Right lobe of liver (tissue), 4 donors: ENCODE results near the gene TNFRSF8.

Experiments used
- POLR2A ChIP-seq: fragments of 450-650 bp; IDR thresholded peaks from one replicate; pipeline ENCODE4 v1.6.1; 2017; ENCODE audit warnings: antibody characterized with exemption, mild to moderate bottlenecking
- TF ChIP-seq, protein P1 (sequence below), 4 donors: fragments of 200-600 bp in 3 of 4; fragments of 450-650 bp in 1 of 4; IDR thresholded peaks; one replicate each; pipeline versions ENCODE4 v1.5.1 to v1.8.0; 2016 to 2022; ENCODE audit warnings: antibody characterized with exemption in 4 of 4, mild to moderate bottlenecking in 2 of 4
- donor health status: DM: no; HTN: no; CAD: no.
- donor health status: DM: no; HTN: no; CAD: no.
- donor health status: DM: no; HTN: yes; CAD: no.

DNA sequence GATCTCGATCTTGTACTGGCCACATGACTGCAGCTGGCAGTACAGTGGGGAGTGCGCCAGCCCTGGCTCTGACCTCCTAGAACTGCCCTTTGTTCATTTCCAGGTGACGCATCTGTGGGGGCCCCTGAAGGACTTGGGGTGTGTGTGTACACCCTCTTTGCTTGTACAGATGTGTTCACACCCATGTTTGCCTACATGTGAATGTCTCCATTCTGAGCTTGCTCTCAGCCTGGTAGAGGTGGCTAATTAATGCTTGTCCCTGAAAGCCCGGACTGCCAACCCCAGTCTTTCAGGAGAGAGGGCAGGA lies 123.5 kb downstream of the TNFRSF8 start:
- TF ChIP-seq, protein P1, sequence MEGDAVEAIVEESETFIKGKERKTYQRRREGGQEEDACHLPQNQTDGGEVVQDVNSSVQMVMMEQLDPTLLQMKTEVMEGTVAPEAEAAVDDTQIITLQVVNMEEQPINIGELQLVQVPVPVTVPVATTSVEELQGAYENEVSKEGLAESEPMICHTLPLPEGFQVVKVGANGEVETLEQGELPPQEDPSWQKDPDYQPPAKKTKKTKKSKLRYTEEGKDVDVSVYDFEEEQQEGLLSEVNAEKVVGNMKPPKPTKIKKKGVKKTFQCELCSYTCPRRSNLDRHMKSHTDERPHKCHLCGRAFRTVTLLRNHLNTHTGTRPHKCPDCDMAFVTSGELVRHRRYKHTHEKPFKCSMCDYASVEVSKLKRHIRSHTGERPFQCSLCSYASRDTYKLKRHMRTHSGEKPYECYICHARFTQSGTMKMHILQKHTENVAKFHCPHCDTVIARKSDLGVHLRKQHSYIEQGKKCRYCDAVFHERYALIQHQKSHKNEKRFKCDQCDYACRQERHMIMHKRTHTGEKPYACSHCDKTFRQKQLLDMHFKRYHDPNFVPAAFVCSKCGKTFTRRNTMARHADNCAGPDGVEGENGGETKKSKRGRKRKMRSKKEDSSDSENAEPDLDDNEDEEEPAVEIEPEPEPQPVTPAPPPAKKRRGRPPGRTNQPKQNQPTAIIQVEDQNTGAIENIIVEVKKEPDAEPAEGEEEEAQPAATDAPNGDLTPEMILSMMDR (IDR thresholded peaks at IDR 0.05) = no peak
- TF ChIP-seq POLR2A = no peak
